HepG2 (cell line): ENCODE data around the gene CTNNA1. TPM values are rescaled to one million over a fixed set of nuclear protein-coding genes. Genes with fewer than 3 reads are reported as not detected.
A peak's percentile ranks its signal among the peaks of the same experiment; 100 is the strongest.

Source experiments
- ATF1 ChIP-seq: IDR thresholded peaks from 2 replicates; pipeline ENCODE4 v1.6.1; 2016; ENCODE audit warnings: mild to moderate bottlenecking, control low read depth
- FOSL1 ChIP-seq: sonication (generic); formaldehyde crosslinking; IDR thresholded peaks from 2 replicates; pipeline ENCODE4 v1.9.0; 2021; ENCODE audit warnings: missing genetic modification reagents, borderline replicate concordance
- NFYC ChIP-seq: IDR thresholded peaks from 2 replicates; pipeline ENCODE4 v1.6.1; 2016; ENCODE audit warnings: missing genetic modification reagents, missing compliant biosample characterization
- PHF8 ChIP-seq: sonication (generic); formaldehyde crosslinking; IDR thresholded peaks from 2 replicates; pipeline ENCODE4 v1.5.0; 2020; ENCODE audit warnings: missing genetic modification reagents
- SATB2 ChIP-seq: sonication (generic); formaldehyde crosslinking; IDR thresholded peaks from 2 replicates; pipeline ENCODE4 v1.5.0; 2020; ENCODE audit warnings: missing genetic modification reagents
- STAG1 ChIP-seq: sonication (generic); formaldehyde crosslinking; IDR thresholded peaks from 2 replicates; pipeline ENCODE4 v1.4.0; 2020; ENCODE audit warnings: missing genetic modification reagents
- TOE1 ChIP-seq: sonication (generic); formaldehyde crosslinking; IDR thresholded peaks from 2 replicates; pipeline ENCODE4 v1.4.0; 2020; ENCODE audit warnings: mild to moderate bottlenecking, missing genetic modification reagents
- ZMYM3 ChIP-seq: sonication (generic); formaldehyde crosslinking; IDR thresholded peaks from 2 replicates; pipeline ENCODE4 v1.5.1; 2020; ENCODE audit warnings: mild to moderate bottlenecking, missing genetic modification reagents
- ZNF124 ChIP-seq: sonication (generic); formaldehyde crosslinking; IDR thresholded peaks from 2 replicates; pipeline ENCODE4 v1.4.0; 2020; ENCODE audit warnings: missing genetic modification reagents
- ZNF234 ChIP-seq: sonication (generic); formaldehyde crosslinking; conservative IDR thresholded peaks from 2 replicates; pipeline ENCODE4 v1.5.1; 2020; ENCODE audit warnings: mild to moderate bottlenecking, missing genetic modification reagents
- ZNF333 ChIP-seq: sonication (generic); formaldehyde crosslinking; IDR thresholded peaks from 2 replicates; pipeline ENCODE4 v1.4.0; 2020; ENCODE audit warnings: mild to moderate bottlenecking, missing genetic modification reagents, borderline replicate concordance
- ZNF543 ChIP-seq: sonication (generic); formaldehyde crosslinking; IDR thresholded peaks from 2 replicates; pipeline ENCODE4 v1.4.0; 2020; ENCODE audit warnings: mild to moderate bottlenecking, missing genetic modification reagents
- ZNF616 ChIP-seq: sonication (generic); formaldehyde crosslinking; IDR thresholded peaks from 2 replicates; pipeline ENCODE4 v1.5.0; 2020; ENCODE audit warnings: low read depth, mild to moderate bottlenecking, missing genetic modification reagents
- ZNF709 ChIP-seq: sonication (generic); formaldehyde crosslinking; IDR thresholded peaks from 2 replicates; pipeline ENCODE4 v1.5.0; 2020; ENCODE audit warnings: mild to moderate bottlenecking, missing genetic modification reagents
- ZNF780A ChIP-seq: sonication (generic); formaldehyde crosslinking; IDR thresholded peaks from 2 replicates; pipeline ENCODE4 v1.8.0; 2022; ENCODE audit warnings: mild to moderate bottlenecking, missing genetic modification reagents, moderate library complexity
- polyA plus RNA-seq, 8 experiments: library from polyadenylated mRNA; depleted of rRNA in 3 of 8; stranded (reverse) in 7 of 8; unstranded in 1 of 8; fragments of >200 nt; fragmentation: Illumina TruSeq in 4 of 8; extraction: Trizol in 4 of 8; gene quantifications; 2 replicates each; pipeline versions ENCODE4 v1.2.1 to v1.2.3, GENCODE V29; 2011 to 2016; ENCODE audit warnings: low read depth in 4 of 8, missing spikeins in 1 of 8, mixed read lengths in 1 of 8; ENCODE audit not compliant: insufficient read depth in 1 of 8
- total RNA-seq, 5 experiments: library from RNA; depleted of rRNA; stranded (reverse); fragments of >200 nt; fragmentation: Illumina TruSeq; extraction: Trizol; gene quantifications; 2 replicates each; pipeline ENCODE4 v1.2.3, GENCODE V29; 2016; ENCODE audit warnings: low read depth in 1 of 5
- TF ChIP-seq, protein P1 (sequence below): sonication (generic); formaldehyde crosslinking; IDR thresholded peaks from 2 replicates; pipeline ENCODE4 v1.4.0; 2020; ENCODE audit warnings: missing genetic modification reagents, borderline replicate concordance
- TF ChIP-seq, protein P2 (sequence below): sonication (generic); formaldehyde crosslinking; IDR thresholded peaks from 2 replicates; pipeline ENCODE4 v1.5.1; 2020; ENCODE audit warnings: mild to moderate bottlenecking, missing genetic modification reagents
- TF ChIP-seq, protein P3 (sequence below): sonication (generic); formaldehyde crosslinking; IDR thresholded peaks from 2 replicates; pipeline ENCODE4 v1.4.0; 2020; ENCODE audit warnings: missing genetic modification reagents

CTNNA1 gene
- total and polyA plus RNA-seq, 2 of the 13 experiments (the other 11 are each of a cell fraction or from before 2014, with no cell fraction given) = 66.8 to 162 TPM

DNA sequence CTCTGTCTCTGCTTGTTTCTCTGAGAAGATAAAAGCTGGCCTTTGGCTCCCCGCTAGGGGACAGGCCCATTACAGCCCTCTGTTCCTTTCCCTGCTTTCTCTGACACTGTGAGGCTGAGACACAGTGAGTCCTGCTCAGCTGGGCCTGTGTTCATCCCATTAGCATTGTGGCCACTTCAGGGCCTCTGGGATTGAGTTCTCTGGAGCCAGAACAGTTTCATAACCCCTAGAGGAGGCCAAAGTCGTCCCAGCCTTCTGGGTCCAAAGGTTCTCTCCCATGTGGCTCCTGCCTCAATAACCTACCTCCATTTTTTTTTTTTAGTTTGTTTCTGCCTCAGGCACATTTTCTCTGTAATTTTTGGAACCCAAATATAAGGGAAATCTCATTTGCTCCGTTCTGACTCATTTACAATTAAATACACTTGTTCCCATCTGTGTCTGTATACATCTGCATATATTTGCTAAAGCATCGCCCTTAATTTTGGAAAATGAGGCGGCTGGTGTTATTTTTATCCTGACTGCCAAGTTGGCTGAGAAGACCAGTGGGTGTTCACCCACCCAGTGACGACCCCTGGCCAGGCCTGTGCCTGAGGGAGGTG, 27.3 kb upstream of the CTNNA1 start (continued):
- TF ChIP-seq, protein P1, sequence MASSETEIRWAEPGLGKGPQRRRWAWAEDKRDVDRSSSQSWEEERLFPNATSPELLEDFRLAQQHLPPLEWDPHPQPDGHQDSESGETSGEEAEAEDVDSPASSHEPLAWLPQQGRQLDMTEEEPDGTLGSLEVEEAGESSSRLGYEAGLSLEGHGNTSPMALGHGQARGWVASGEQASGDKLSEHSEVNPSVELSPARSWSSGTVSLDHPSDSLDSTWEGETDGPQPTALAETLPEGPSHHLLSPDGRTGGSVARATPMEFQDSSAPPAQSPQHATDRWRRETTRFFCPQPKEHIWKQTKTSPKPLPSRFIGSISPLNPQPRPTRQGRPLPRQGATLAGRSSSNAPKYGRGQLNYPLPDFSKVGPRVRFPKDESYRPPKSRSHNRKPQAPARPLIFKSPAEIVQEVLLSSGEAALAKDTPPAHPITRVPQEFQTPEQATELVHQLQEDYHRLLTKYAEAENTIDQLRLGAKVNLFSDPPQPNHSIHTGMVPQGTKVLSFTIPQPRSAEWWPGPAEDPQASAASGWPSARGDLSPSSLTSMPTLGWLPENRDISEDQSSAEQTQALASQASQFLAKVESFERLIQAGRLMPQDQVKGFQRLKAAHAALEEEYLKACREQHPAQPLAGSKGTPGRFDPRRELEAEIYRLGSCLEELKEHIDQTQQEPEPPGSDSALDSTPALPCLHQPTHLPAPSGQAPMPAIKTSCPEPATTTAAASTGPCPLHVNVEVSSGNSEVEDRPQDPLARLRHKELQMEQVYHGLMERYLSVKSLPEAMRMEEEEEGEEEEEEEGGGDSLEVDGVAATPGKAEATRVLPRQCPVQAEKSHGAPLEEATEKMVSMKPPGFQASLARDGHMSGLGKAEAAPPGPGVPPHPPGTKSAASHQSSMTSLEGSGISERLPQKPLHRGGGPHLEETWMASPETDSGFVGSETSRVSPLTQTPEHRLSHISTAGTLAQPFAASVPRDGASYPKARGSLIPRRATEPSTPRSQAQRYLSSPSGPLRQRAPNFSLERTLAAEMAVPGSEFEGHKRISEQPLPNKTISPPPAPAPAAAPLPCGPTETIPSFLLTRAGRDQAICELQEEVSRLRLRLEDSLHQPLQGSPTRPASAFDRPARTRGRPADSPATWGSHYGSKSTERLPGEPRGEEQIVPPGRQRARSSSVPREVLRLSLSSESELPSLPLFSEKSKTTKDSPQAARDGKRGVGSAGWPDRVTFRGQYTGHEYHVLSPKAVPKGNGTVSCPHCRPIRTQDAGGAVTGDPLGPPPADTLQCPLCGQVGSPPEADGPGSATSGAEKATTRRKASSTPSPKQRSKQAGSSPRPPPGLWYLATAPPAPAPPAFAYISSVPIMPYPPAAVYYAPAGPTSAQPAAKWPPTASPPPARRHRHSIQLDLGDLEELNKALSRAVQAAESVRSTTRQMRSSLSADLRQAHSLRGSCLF (CRISPR knock-in tag) = no peak
- TF ChIP-seq ZMYM3 (CRISPR knock-in tag) = no peak; the same call in 1 of the 2 replicates
- TF ChIP-seq ATF1 = no peak
- TF ChIP-seq STAG1 = peak; percentile 6; the same call in 1 of the 2 replicates
- no peak for TF ChIP-seq ZNF333 (CRISPR knock-in tag)
- peak; percentile 36; the same call in 1 of the 2 replicates for TF ChIP-seq PHF8 (CRISPR knock-in tag)
- no peak for TF ChIP-seq ZNF234 (CRISPR knock-in tag)
- TF ChIP-seq ZNF124 (CRISPR knock-in tag) = peak; percentile 60; the same call in 1 of the 2 replicates
- TF ChIP-seq, protein P2, sequence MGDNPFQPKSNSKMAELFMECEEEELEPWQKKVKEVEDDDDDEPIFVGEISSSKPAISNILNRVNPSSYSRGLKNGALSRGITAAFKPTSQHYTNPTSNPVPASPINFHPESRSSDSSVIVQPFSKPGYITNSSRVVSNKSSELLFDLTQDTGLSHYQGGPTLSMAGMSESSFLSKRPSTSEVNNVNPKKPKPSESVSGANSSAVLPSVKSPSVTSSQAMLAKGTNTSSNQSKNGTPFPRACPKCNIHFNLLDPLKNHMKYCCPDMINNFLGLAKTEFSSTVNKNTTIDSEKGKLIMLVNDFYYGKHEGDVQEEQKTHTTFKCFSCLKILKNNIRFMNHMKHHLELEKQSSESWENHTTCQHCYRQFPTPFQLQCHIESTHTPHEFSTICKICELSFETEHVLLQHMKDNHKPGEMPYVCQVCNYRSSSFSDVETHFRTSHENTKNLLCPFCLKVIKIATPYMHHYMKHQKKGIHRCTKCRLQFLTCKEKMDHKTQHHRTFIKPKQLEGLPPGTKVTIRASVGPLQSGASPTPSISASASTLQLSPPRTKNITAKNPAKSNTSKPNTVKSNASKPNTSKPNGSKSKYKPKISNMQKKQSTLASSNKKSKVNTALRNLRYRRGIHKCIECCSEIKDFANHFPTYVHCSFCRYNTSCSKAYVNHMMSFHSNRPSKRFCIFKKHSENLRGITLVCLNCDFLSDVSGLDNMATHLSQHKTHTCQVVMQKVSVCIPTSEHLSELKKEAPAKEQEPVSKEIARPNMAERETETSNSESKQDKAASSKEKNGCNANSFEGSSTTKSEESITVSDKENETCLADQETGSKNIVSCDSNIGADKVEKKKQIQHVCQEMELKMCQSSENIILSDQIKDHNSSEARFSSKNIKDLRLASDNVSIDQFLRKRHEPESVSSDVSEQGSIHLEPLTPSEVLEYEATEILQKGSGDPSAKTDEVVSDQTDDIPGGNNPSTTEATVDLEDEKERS (CRISPR knock-in tag) = no peak; the same call in 1 of the 2 replicates
- no peak for TF ChIP-seq FOSL1 (CRISPR knock-in tag)
- TF ChIP-seq, protein P3, sequence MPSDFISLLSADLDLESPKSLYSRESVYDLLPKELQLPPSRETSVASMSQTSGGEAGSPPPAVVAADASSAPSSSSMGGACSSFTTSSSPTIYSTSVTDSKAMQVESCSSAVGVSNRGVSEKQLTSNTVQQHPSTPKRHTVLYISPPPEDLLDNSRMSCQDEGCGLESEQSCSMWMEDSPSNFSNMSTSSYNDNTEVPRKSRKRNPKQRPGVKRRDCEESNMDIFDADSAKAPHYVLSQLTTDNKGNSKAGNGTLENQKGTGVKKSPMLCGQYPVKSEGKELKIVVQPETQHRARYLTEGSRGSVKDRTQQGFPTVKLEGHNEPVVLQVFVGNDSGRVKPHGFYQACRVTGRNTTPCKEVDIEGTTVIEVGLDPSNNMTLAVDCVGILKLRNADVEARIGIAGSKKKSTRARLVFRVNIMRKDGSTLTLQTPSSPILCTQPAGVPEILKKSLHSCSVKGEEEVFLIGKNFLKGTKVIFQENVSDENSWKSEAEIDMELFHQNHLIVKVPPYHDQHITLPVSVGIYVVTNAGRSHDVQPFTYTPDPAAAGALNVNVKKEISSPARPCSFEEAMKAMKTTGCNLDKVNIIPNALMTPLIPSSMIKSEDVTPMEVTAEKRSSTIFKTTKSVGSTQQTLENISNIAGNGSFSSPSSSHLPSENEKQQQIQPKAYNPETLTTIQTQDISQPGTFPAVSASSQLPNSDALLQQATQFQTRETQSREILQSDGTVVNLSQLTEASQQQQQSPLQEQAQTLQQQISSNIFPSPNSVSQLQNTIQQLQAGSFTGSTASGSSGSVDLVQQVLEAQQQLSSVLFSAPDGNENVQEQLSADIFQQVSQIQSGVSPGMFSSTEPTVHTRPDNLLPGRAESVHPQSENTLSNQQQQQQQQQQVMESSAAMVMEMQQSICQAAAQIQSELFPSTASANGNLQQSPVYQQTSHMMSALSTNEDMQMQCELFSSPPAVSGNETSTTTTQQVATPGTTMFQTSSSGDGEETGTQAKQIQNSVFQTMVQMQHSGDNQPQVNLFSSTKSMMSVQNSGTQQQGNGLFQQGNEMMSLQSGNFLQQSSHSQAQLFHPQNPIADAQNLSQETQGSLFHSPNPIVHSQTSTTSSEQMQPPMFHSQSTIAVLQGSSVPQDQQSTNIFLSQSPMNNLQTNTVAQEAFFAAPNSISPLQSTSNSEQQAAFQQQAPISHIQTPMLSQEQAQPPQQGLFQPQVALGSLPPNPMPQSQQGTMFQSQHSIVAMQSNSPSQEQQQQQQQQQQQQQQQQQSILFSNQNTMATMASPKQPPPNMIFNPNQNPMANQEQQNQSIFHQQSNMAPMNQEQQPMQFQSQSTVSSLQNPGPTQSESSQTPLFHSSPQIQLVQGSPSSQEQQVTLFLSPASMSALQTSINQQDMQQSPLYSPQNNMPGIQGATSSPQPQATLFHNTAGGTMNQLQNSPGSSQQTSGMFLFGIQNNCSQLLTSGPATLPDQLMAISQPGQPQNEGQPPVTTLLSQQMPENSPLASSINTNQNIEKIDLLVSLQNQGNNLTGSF (CRISPR knock-in tag) = no peak
- TF ChIP-seq ZNF543 = no peak
- TF ChIP-seq NFYC = no peak
- no peak for TF ChIP-seq ZNF709 (CRISPR knock-in tag)
- no peak for TF ChIP-seq ZNF780A (CRISPR knock-in tag)
- TF ChIP-seq TOE1 (CRISPR knock-in tag) = no peak
- TF ChIP-seq ZNF616 = no peak
- no peak for TF ChIP-seq SATB2 (CRISPR knock-in tag)
